ENCODE results near the gene CFAP99. TPM values are rescaled to one million over a fixed set of nuclear protein-coding genes. Genes with fewer than 3 reads are reported as not detected.

The CFAP99 gene
- total RNA-seq, 1 experiment from 2014 or later, result 0.33 TPM

GRCh38 chr4:2385516-2385915 is 33.2 kb upstream of the CFAP99 start:
- DNase-seq (ENCODE audit: low read depth, low spot score), result no peak
- intact Hi-C loops (cut with micrococcal nuclease; ENCODE audit: unreplicated experiment) (no loop called here), in situ Hi-C loops (cut with HindIII; ENCODE audit: low pct_unique_long_range_greater_than_20kb, low sequenced_read_pairs) (no loop called here)
- Histone ChIP-seq H3K36me3 (ENCODE audit: control insufficient read depth, insufficient read depth, low read length) (no peaks in the 10 kb centered on the region), H3K4me3 (ENCODE audit: low read depth in 2 of 2, low read length in 2 of 2) (no peak overlapping the region), H3K4me1 (ENCODE audit: control insufficient read depth, insufficient read depth, low read length) (no peaks in the 10 kb centered on the region), H3K27ac (ENCODE audit: low read length) (no peak overlapping the region), H3K9me3 (ENCODE audit: control insufficient read depth, insufficient read depth, low read depth, low read length) (no peaks in the 10 kb centered on the region), H3K27me3 (ENCODE audit: control insufficient read depth, insufficient read depth, low read length) (no peaks in the 10 kb centered on the region)
- BruUV-seq (replicated peaks), result no TSS peak
- ATAC-seq, result no peak
- TF ChIP-seq SIN3A (IDR thresholded peaks at IDR 0.05; ENCODE audit: borderline replicate concordance, insufficient read depth, low read depth, low read length) (no peak), TCF7L2 (IDR thresholded peaks at IDR 0.05; ENCODE audit: low read depth, low read length) (no peak), CTCF (IDR thresholded peaks at IDR 0.05) (no peak), POLR2AphosphoS5 (IDR thresholded peaks at IDR 0.05; ENCODE audit: low read depth, low read length) (no peak), REST (IDR thresholded peaks at IDR 0.05; ENCODE audit: insufficient read depth in 1 of 2, low read depth in 2 of 2, low read length in 1 of 2) (no peak)
- CTCF ChIA-PET, result no interaction called here
- POLR2A ChIA-PET, result no interaction called here

- BruUV-seq (replicated peaks), result no TSS peak
- POLR2A ChIA-PET, result no interaction called here
- ATAC-seq, result no peak
- intact Hi-C loops (cut with micrococcal nuclease; ENCODE audit: unreplicated experiment), result no loop called here
- Histone ChIP-seq H3K4me1 (ENCODE audit: control insufficient read depth, insufficient read depth, low read length) (no peaks in the 10 kb centered on the region), H3K9me3 (ENCODE audit: control insufficient read depth, insufficient read depth, low read depth, low read length) (no peaks in the 10 kb centered on the region), H3K4me3 (ENCODE audit: low read depth in 2 of 2, low read length in 2 of 2) (no peak overlapping the region), H3K36me3 (ENCODE audit: control insufficient read depth, insufficient read depth, low read length) (no peaks in the 10 kb centered on the region), H3K27ac (ENCODE audit: low read length) (no peak overlapping the region), H3K27me3 (ENCODE audit: control insufficient read depth, insufficient read depth, low read length) (no peaks in the 10 kb centered on the region)
- in situ Hi-C loops (cut with HindIII; ENCODE audit: low pct_unique_long_range_greater_than_20kb, low sequenced_read_pairs), result no loop called here
- TF ChIP-seq CTCF (IDR thresholded peaks at IDR 0.05) (no peak), POLR2AphosphoS5 (IDR thresholded peaks at IDR 0.05; ENCODE audit: low read depth, low read length) (no peak), TCF7L2 (IDR thresholded peaks at IDR 0.05; ENCODE audit: low read depth, low read length) (no peak), REST (IDR thresholded peaks at IDR 0.05; ENCODE audit: insufficient read depth in 1 of 2, low read depth in 2 of 2, low read length in 1 of 2) (no peak), SIN3A (IDR thresholded peaks at IDR 0.05; ENCODE audit: borderline replicate concordance, insufficient read depth, low read depth, low read length) (no peak)
- CTCF ChIA-PET, result no interaction called here
- DNase-seq (ENCODE audit: low read depth, low spot score), result no peak
Measured at GRCh38 chr4:2386717-2387116, 32.0 kb upstream of the CFAP99 start.

Measured in Panc1 (cell line).